HG02623 (cell line): Measurements from ENCODE around the gene ENTPD8.
"Not testable (repeated sequence)": the region's sequence is repeated elsewhere in the genome, so short reads cannot be mapped to it uniquely, and the experiment has no call there.

Experiments
- ATAC-seq: cut with Tn5 transposase; IDR thresholded peaks from one replicate; pipeline ENCODE4 v1.9.1; 2021; ENCODE audit warnings: moderate library complexity; ENCODE audit not compliant: unreplicated experiment

Gene ENTPD8

DNA sequence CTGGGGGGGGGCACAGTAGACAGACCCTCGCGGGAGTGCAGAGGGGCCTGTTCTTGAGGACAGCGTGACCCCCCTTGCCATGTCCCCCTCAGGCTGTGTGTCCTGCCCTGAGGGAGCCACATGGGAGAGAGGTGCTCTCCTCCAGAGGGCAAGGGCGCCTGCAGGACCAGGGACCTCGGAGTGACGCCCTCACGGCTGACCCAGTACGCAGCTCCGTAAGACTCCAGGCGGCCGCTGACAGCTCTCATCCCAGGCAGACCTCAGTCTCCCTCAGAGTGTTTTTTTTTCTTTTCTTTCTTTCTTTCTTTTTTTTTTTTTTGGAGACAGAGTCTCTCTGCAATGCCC, 45.5 kb downstream of the ENTPD8 start:
- ATAC-seq, result no peak

- no peak for ATAC-seq
These were observed 46.1 kb downstream of the ENTPD8 start for GRCh38 chr9:137394866-137395665.

DNA sequence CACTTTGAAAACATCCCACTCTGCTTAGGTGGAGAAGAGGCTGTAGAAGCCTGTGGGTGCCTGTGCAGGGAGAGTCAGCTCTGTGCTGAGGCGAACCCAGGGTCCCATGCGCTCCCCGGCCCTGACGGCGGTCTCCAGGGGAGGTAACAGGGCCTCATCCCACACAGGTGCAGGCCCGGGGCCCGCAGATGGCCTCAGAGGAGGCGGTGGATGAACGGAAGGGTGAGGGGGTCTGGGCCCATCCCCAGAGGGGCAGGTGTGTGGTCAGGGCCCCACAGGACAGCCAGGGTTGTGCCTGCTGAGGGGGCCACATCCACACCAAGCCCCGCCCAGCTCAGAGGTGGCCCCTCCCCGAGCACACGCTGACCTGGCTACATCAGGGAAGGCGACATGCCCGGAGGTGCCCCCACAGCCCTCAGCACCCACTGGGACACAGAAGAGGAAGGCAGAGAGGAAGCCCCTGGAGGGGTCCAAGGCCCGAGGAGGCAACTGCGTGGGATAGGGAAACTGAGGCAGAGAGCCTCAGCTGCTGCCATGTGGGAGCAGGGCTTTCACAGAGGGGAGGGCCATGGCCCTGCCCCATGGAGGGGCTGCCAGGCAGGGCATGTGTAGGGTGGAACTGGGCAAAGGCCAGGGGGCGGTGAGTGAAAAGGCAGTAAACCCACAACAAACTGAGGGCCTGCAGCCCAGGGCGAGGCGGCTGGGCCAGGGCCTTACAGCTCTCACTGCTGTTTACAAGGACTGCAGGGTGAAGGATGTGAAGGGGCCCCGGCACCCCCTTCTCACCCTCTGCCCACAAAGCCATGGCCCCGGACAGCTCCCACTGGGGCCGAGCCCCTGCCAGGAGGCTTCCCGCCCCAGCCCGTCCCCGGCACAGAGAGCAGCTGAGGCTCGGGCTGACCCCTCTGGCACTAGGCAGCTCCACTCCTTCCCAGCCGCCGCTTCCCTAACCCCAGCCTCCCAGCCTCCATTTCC, 47.7 kb downstream of the ENTPD8 start:
- ATAC-seq, result no peak

DNA sequence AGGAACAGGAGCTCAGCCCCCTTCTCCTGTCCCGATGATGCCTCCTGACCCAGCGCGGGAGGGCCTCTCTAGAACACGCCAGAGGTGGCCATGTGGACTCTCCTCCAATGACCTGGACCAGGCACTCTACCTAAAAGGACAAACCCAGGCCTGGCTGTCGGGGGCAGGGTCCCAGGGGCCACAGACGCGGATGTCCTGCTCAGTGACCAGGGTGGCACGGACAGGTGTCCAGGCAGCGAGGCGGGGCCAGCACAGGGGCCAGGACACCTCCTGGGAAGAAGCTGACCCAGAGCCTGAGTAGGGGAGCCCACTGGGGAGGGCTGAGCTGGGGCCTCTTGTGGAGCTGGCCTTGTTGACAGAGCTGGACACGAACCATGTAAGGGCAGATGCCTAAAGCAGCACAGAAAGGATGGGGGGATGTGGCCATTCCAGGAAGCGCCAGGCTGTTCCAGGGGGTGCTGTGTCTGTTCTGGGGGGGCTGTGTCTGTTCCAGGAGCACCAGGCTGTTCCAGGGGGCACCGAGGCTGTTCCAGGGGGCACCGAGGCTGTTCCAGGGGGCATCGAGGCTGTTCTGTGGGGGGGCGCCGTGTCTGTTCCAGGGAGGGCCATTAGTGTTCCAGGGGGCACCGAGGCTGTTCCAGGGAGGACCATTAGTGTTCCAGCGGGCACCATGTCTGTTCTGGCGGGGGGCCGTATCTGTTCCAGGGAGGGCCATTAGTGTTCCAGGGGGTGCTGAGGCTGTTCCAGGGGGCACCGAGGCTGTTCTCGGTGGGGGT, 48.7 kb downstream of the ENTPD8 start:
- no peak for ATAC-seq

GRCh38 chr9:137391411-137391754, 49.8 kb downstream of the ENTPD8 start:
- no peak for ATAC-seq

DNA sequence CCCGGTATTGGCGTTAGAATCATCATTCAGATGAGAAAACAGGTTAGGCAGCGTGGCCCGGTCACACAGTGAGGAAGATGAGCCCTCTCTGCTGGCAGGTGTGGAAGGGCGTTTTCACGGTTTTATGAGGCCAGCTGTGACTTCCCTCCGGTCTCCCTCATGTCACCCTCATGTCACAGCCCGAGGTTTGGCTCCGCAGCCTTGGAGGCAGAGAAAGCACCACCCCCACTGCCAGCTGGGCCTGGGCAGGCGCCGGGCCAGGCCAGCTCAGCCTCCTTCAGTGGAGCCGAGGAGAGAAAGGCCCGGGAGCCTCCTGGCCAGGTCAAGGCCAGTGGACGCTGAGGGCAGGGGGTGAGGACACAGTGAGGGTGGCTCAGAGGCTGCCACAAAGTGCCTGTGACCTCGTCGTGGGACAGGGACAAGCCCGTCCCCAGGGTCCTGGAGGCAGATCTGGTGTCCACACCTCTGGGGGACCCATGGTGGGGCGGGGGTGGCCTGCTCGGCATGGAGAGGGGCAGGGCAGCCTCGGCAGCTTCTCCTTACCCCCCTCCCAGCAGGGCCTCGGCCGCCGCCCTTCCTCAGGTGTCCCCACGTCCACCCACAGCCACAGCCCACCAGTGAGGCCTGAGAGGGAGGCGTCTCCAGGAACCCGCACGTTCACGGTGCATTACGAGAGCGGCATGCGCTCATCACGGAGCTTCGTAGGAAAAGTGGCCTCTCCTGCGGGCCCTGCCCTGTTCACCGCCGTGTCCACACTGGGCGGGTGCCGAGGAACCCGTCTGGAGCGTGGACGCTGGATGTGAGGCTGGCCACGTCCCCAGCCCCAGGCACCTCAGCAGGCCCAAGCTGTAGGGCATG, 50.4 kb downstream of the ENTPD8 start:
- ATAC-seq, result no peak

- ATAC-seq, result no peak
These were observed 51.8 kb downstream of the ENTPD8 start for GRCh38 chr9:137389428-137389746.

DNA sequence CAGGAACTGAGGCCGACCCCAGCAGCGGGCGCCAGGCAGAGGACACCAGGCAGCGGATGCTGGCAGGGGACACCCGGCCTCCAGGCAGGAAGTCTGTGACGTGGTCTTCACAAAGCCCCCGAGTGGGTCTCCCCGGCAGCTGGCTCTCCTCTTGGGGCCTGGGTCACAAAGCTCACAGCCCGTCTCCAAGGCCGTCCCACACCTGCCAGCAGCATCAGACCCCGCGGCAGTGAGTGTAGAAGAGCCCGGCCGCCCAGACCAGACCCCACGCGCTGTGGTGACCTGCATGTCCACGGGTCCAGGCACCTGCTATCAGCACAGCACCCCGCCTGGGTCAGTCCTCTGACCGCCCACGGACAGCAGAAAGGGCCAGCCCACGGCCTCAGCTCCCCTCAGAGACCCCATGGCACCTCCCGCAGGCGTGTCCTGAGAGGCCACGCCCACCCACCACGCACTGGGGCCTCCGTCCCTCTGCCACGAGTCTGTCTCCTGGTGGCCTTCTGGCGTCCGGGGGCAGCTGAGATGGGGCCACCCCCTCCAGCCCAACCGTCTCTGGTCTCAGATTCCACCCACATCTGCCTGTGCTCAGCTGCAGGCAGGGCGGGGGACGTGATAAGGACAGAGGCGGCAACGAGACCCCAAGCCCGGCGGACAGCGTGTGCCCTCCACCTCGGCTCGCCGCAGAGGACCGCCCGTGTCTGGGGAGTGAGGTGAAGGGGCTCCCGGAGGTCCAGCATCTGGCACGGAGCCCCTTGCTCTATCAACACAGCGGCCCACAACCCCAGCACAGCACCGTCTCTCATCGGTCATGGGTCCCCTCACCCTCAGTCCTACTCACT, 52.3 kb downstream of the ENTPD8 start:
- no peak for ATAC-seq

DNA sequence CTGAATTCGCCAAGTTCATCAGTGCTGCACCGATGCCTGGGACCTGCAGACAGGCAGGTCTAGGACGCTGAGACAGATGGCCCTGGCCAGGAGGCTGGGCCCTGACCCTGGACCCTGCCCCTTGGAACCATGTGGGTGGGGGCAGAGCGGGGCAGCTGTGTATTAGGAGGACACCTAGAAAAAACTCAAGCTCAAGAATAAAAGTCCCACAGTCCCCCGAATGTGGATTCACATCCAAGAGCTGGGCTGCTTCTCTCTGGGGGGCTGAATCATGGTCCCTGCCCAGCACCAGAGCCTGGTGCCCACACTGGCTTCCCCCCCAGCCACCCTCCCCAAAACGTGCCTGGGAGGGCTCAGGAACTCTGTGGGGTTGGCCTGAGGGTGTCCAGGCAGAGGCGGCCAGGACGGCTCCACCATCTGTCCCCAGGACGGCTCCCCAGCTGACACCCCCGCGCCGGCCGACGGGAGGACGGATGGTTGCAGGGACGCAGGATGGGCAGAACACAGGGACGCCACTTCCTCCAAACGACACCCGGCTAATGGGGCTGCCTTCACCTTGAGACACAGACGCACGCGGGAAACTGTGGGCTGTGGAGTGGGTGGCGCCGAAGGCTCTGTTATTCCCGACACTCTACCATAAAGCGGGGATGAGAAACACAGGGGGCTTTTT, 53.1 kb downstream of the ENTPD8 start:
- ATAC-seq, result no peak

DNA sequence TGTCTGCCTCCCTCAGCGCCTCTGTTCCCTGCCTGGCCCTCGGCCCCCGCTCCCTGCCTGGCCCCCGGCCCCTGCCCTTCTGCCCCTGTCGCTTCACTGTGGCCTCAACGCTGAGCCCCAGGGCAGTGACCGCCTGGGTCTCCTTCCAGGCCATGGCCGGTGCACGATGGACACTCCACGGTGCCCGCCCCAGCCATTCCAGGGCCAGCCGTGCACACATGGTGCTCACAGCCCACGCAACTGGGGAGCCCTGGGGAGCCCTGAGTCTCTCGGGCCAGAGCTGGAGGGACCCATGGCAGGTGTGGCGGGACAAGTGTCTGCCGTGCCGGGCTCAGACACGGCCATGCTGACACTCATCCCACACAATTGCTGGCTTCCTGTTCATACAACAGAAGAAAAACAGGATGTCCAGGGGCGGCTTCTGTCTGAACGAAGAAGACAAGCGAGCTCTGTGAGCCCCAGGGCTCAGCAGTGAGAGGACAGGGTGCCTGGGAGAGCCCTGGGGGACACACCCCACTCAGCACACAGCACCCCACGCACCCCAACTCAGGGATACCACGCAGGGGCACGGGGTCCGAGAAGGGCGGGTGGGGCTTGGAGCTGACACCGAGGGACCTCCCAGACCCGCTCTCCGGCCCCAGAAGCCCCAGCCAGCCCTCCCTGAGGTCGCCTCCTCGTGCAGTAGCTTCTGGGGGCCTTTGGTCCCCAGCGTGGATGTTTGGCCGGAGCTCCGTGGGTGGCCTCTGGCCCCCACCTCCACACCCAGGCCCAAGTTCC, 53.9 kb downstream of the ENTPD8 start:
- no peak for ATAC-seq

DNA sequence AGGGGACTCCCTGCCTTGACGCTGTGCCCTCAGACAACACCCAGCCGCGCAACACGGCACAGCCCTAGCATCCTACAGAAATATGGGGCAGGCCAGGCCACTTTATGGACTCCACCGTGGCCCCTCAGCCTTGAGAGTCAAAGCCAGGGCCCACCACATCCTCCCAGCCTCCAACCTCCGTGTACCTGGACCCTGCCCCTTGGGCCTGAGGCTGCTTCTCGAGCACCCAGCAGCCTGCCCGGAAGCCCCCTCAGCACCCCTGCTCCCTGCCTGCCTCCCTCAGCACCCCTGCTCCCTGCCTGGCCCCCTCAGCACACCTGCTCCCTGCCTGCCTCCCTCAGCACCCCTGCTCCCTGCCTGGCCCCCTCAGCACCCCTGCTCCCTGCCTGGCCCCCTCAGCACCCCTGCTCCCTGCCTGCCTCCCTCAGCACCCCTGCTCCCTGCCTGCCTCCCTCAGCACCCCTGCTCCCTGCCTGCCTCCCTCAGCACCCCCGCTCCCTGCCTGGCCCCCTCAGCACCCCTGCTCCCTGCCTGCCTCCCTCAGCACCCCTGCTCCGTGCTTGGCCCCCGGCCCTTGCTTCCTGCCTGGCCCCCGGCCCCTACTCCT, 54.5 kb downstream of the ENTPD8 start:
- not testable (repeated sequence) for ATAC-seq

DNA sequence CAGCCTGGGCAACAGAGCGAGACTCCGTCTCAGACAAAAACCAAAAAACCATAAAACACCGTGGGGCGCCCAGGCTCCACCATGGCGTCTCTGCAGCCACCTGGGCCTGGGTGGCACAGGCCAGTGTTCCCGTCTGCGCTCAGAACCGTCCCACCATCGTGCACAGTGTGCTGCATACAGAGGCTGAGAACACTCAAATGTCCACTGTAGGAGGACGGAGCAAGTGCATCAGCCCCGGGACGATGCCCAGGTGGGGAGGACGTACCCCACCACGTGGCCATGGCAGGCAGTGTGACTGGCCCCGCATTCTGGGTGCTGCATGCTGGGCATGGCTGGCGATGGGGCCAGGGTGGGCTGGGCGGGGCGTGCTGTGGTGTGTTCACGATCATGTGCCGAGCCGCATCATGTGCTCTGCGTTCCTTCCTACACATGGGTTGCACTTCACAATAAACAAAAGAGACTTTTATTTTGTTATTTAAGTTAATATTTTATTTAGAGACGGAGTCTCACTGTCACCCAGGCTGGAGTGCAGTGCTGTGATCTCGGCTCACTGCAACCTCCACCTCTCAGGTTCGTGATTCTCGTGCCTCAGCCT, 56.0 kb downstream of the ENTPD8 start:
- no peak for ATAC-seq
